Spinal cord (tissue), 10 donors: Measurements from ENCODE around the gene CAVIN2. TPM values are rescaled to one million over a fixed set of nuclear protein-coding genes. Genes with fewer than 3 reads are reported as not detected.
A peak's percentile ranks its signal among the peaks of the same experiment; 100 is the strongest.

ENCODE experiments used
- DNase-seq, 6 donors: peaks; one replicate each; pipeline versions ENCODE4 v3.0.0 to v3.0.0-alpha.2; 2013 to 2015; ENCODE audit warnings: low spot score in 6 of 6, low read depth in 4 of 6
- H3K27ac ChIP-seq: one replicate; pipeline ENCODE4 v1.5.1; 2013; ENCODE audit warnings: low read depth, low read length, control low read depth
- H3K27me3 ChIP-seq: one replicate; pipeline ENCODE4 v1.6.1; 2013; ENCODE audit warnings: low read length; ENCODE audit not compliant: control insufficient read depth, insufficient read depth
- H3K36me3 ChIP-seq: one replicate; pipeline ENCODE4 v1.6.1; 2013; ENCODE audit warnings: low read length; ENCODE audit not compliant: control insufficient read depth, insufficient read depth
- H3K4me1 ChIP-seq: one replicate; pipeline ENCODE4 v1.6.1; 2013; ENCODE audit warnings: low read length; ENCODE audit not compliant: control insufficient read depth, insufficient read depth
- H3K4me3 ChIP-seq: one replicate; pipeline ENCODE4 v1.5.1; 2013; ENCODE audit warnings: low read depth, low read length, control low read depth
- H3K9me3 ChIP-seq: one replicate; pipeline ENCODE4 v1.6.1; 2013; ENCODE audit warnings: low read length; ENCODE audit not compliant: control insufficient read depth, insufficient read depth
- WGBS: methylation state at CpG from one replicate; pipeline ENCODE4 v1.1.5; 2013; ENCODE audit warnings: missing lambda C conversion rate; ENCODE audit not compliant: insufficient coverage; 5-methylcytosine and 5-hydroxymethylcytosine counted together
- polyA plus RNA-seq, 2 donors: library from polyadenylated mRNA; unstranded; fragments of 120-200 nt; gene quantifications; one replicate each; pipeline ENCODE4 v1.2.1, GENCODE V29; 2013; ENCODE audit not compliant: insufficient read length in 2 of 2
- total RNA-seq, 2 donors: library from RNA; depleted of rRNA in 1 of 2; stranded (reverse); fragments of 120-200 nt in 1 of 2; fragments of >200 nt in 1 of 2; gene quantifications; one replicate each; pipeline versions ENCODE4 v1.2.3 to v1.2.4, GENCODE V29; 2013 to 2014
- donor health status: healthy.

CAVIN2 gene
- total and polyA plus RNA-seq, 4 donors, result 10.1 to 82.2 (median 20.8) TPM

GRCh38 chr2:191856111-191856876 lies 9.4 kb upstream of the CAVIN2 start:
- Histone ChIP-seq H3K4me3 (no peak overlapping the region), H3K4me1 (no peaks in the 10 kb centered on the region), H3K27me3 (no peaks in the 10 kb centered on the region), H3K36me3 (no peaks in the 10 kb centered on the region), H3K27ac (no peak overlapping the region), H3K9me3 (no peaks in the 10 kb centered on the region)
- WGBS, result 100% methylated on average over 5 of the region's 7 CpGs
- no peak for DNase-seq

GRCh38 chr2:191855382-191855781 lies 8.5 kb upstream of the CAVIN2 start:
- 67% methylated on average over 2 of the region's 5 CpGs for WGBS
- H3K9me3 ChIP-seq, result no peaks in the 10 kb centered on the region
- no peak overlapping the region for H3K27ac ChIP-seq
- peak in 1 of 6 donors; percentile 29 for DNase-seq
- no peaks in the 10 kb centered on the region for H3K36me3 ChIP-seq
- H3K4me1 ChIP-seq, result no peaks in the 10 kb centered on the region
- H3K4me3 ChIP-seq, result no peak overlapping the region
- H3K27me3 ChIP-seq, result no peaks in the 10 kb centered on the region

GRCh38 chr2:191854382-191855372 lies 7.8 kb upstream of the CAVIN2 start:
- Histone ChIP-seq H3K36me3 (no peaks in the 10 kb centered on the region), H3K4me3 (no peak overlapping the region), H3K4me1 (no peaks in the 10 kb centered on the region), H3K27ac (no peak overlapping the region), H3K9me3 (no peaks in the 10 kb centered on the region), H3K27me3 (no peaks in the 10 kb centered on the region)
- DNase-seq, result no peak
- 0% methylated on average over 1 of the region's 6 CpGs for WGBS

GRCh38 chr2:191853843-191854242 lies 7.0 kb upstream of the CAVIN2 start:
- H3K36me3 ChIP-seq, result no peaks in the 10 kb centered on the region
- no peak overlapping the region for H3K27ac ChIP-seq
- no CpG with 5 or more reads among the region's 4 CpGs for WGBS
- DNase-seq, result no peak
- no peak overlapping the region for H3K4me3 ChIP-seq
- H3K4me1 ChIP-seq, result no peaks in the 10 kb centered on the region
- H3K9me3 ChIP-seq, result no peaks in the 10 kb centered on the region
- H3K27me3 ChIP-seq, result no peaks in the 10 kb centered on the region

- DNase-seq, result no peak
- Histone ChIP-seq H3K4me1 (peaks cover 8% of the 10 kb centered on the region), H3K36me3 (no peaks in the 10 kb centered on the region), H3K9me3 (no peaks in the 10 kb centered on the region), H3K27ac (no peak overlapping the region), H3K4me3 (no peak overlapping the region), H3K27me3 (no peaks in the 10 kb centered on the region)
- WGBS, result 100% methylated on average over 2 of the region's 5 CpGs
Observed at GRCh38 chr2:191851158-191851557, 4.3 kb upstream of the CAVIN2 start.

- Histone ChIP-seq H3K4me3 (no peak overlapping the region), H3K36me3 (no peaks in the 10 kb centered on the region), H3K9me3 (no peaks in the 10 kb centered on the region), H3K4me1 (peaks cover 15% of the 10 kb centered on the region), H3K27ac (no peak overlapping the region), H3K27me3 (no peaks in the 10 kb centered on the region)
- DNase-seq, result no peak
- WGBS, result no CpG with 5 or more reads among the region's 7 CpGs
Observed at GRCh38 chr2:191848771-191849767, 2.2 kb upstream of the CAVIN2 start.

GRCh38 chr2:191847764-191848163 lies 876 bp upstream of the CAVIN2 start:
- Histone ChIP-seq H3K9me3 (no peaks in the 10 kb centered on the region), H3K4me1 (peaks cover 15% of the 10 kb centered on the region), H3K27ac (no peak overlapping the region), H3K27me3 (no peaks in the 10 kb centered on the region), H3K4me3 (no peak overlapping the region), H3K36me3 (no peaks in the 10 kb centered on the region)
- 75% methylated on average over 2 of the region's 4 CpGs for WGBS
- no peak for DNase-seq

- Histone ChIP-seq H3K27me3 (no peaks in the 10 kb centered on the region), H3K9me3 (no peaks in the 10 kb centered on the region), H3K4me3 (peak overlapping the region; percentile 49), H3K27ac (peak overlapping the region; percentile 84), H3K36me3 (no peaks in the 10 kb centered on the region), H3K4me1 (peaks cover 15% of the 10 kb centered on the region)
- DNase-seq, result no peak
- 81% methylated on average over 9 of the region's 11 CpGs for WGBS
Observed at GRCh38 chr2:191845876-191846514, 893 bp downstream of the CAVIN2 start.
